ENCODE results near the gene PTPN3. TPM values are rescaled to one million over a fixed set of nuclear protein-coding genes. Genes with fewer than 3 reads are reported as not detected.

PTPN3 gene
- total RNA-seq, 2 experiments from 2014 or later = 0.58 to 1.3 TPM

DNA sequence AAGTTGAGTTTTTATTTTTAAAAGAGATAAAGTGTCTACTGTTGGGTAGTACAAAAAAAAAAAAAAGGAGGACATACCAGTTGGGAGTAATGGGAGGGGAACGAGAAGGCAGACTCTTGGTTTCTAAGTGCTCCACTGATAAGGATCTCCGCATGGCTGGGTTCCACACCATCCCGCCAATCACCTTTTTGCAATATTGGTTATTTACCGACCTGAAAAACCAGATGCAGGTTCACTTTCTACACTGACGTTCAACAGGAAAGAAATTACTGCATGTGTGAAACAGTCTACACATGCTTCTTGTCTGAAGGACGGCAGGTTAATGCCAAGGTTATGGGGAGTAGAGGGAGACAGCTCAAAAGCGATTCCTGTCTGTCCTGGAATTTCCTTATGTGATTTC, 75.5 kb downstream of the PTPN3 start:
- no peak for DNase-seq
- TF ChIP-seq CTCF (IDR thresholded peaks at IDR 0.05) = no peak
- Mint-ChIP-seq H3K4me3 (no peak overlapping the region), H3K27me3 (peaks cover 6% of the 10 kb centered on the region), H3K27ac (no peak overlapping the region), H3K9me3 (no peaks in the 10 kb centered on the region), H3K4me1 (ENCODE audit: low read depth) (peaks cover 6% of the 10 kb centered on the region), H3K36me3 (ENCODE audit: low read depth) (no peaks in the 10 kb centered on the region)
- ChIA-PET CTCF (interaction anchor here (1.2 to 4.8 kb wide), 3 partner anchors 11 to 18 kb away, joined by 3 to 18 read pairs (median 4); no protein-coding TSS in a partner anchor), POLR2A (no interaction called here)
- intact Hi-C loops (cut with micrococcal nuclease) = no loop called here
- ATAC-seq = no peak

- DNase-seq = no peak
- no peak overlapping the region for H3K4me3 Mint-ChIP-seq
- H3K9me3 Mint-ChIP-seq = no peaks in the 10 kb centered on the region
- H3K27me3 Mint-ChIP-seq = peaks cover 4% of the 10 kb centered on the region
- H3K4me1 Mint-ChIP-seq (ENCODE audit: low read depth) = peaks cover 16% of the 10 kb centered on the region
- CTCF ChIA-PET = interaction anchor here (1.5 to 4.8 kb wide), 2 partner anchors 9 to 11 kb away, joined by 4 to 18 read pairs; no protein-coding TSS in a partner anchor
- POLR2A ChIA-PET = no interaction called here
- no peak for TF ChIP-seq CTCF (IDR thresholded peaks at IDR 0.05)
- intact Hi-C loops (cut with micrococcal nuclease) = no loop called here
- H3K36me3 Mint-ChIP-seq (ENCODE audit: low read depth) = no peaks in the 10 kb centered on the region
- no peak for ATAC-seq
- H3K27ac Mint-ChIP-seq = no peak overlapping the region
These were observed 76.8 kb downstream of the PTPN3 start for GRCh38 chr9:109421026-109421970.

- DNase-seq = no peak
- no peaks in the 10 kb centered on the region for H3K9me3 Mint-ChIP-seq
- peaks cover 27% of the 10 kb centered on the region for H3K4me1 Mint-ChIP-seq (ENCODE audit: low read depth)
- ATAC-seq = no peak
- no peak for TF ChIP-seq CTCF (IDR thresholded peaks at IDR 0.05)
- no peak overlapping the region for H3K27ac Mint-ChIP-seq
- CTCF ChIA-PET = interaction anchor here (1.5 kb wide), 1 partner anchor 20 kb away, joined by 7 read pairs; no protein-coding TSS in a partner anchor
- H3K36me3 Mint-ChIP-seq (ENCODE audit: low read depth) = no peaks in the 10 kb centered on the region
- H3K4me3 Mint-ChIP-seq = no peak overlapping the region
- peaks cover 11% of the 10 kb centered on the region for H3K27me3 Mint-ChIP-seq
- POLR2A ChIA-PET = no interaction called here
- intact Hi-C loops (cut with micrococcal nuclease) = loop anchor here (10.0 kb wide), 1 partner anchor 305 kb away; the partner anchor contains the start of gene TMEM245
These were observed 78.6 kb downstream of the PTPN3 start for GRCh38 chr9:109419531-109419930.

- H3K36me3 Mint-ChIP-seq (ENCODE audit: low read depth) = no peaks in the 10 kb centered on the region
- TF ChIP-seq CTCF (IDR thresholded peaks at IDR 0.05) = no peak
- peak overlapping the region; percentile 2 for H3K27ac Mint-ChIP-seq
- H3K4me1 Mint-ChIP-seq (ENCODE audit: low read depth) = peaks cover 29% of the 10 kb centered on the region
- DNase-seq (peak; percentile 30), ATAC-seq (no peak)
- POLR2A ChIA-PET = no interaction called here
- no peak overlapping the region for H3K4me3 Mint-ChIP-seq
- intact Hi-C loops (cut with micrococcal nuclease) = loop anchor here (10.0 kb wide), 1 partner anchor 304 kb away; the partner anchor contains the start of gene TMEM245
- peaks cover 13% of the 10 kb centered on the region for H3K27me3 Mint-ChIP-seq
- CTCF ChIA-PET = interaction anchor here (0.7 to 1.5 kb wide), 2 partner anchors 9 to 21 kb away, joined by 3 to 7 read pairs; no protein-coding TSS in a partner anchor
- no peaks in the 10 kb centered on the region for H3K9me3 Mint-ChIP-seq
These were observed 79.3 kb downstream of the PTPN3 start for GRCh38 chr9:109418827-109419226.
